HCT116 (cell line): ENCODE measurements around the gene THRA. TPM values are rescaled to one million over a fixed set of nuclear protein-coding genes. Genes with fewer than 3 reads are reported as not detected.

Source experiments
- ATAC-seq: fragments of 200-7000 bp; cut with Tn5 transposase; 2 replicates; pipeline ENCODE4 v1.9.1; 2020; ENCODE audit warnings: mild to moderate bottlenecking, moderate library complexity
- BruUV-seq: library from RNA; stranded (reverse); fragments of 400-500 nt; replicated peaks from 2 replicates; lab custom pipeline; 2021; lab: Mats Ljungman, UMichigan
- CTCF ChIA-PET: fragments of 300-600 bp; sonication (Branson Sonifier 250); formaldehyde crosslinking; loops from one replicate; lab custom pipeline; 2021; ENCODE audit warnings: antibody characterized with exemption; lab: Charles Lee
- POLR2A ChIA-PET: fragments of 300-600, 350-600 bp; sonication (Branson Sonifier 250); formaldehyde crosslinking; loops from one replicate; lab custom pipeline; 2021; ENCODE audit warnings: antibody characterized with exemption; lab: Charles Lee
- RAD21 ChIA-PET, 2 experiments: fragments of 300-600 bp; sonication (Branson Sonifier 250); formaldehyde crosslinking; loops; one replicate each; lab custom pipeline; 2023; ENCODE audit warnings: low total read pairs in 2 of 2; ENCODE audit not compliant: uncharacterized antibody in 2 of 2, unreplicated experiment in 2 of 2, low non-redundant PET in 1 of 2; lab: Charles Lee
- DNase-seq: peaks from one replicate; pipeline ENCODE4 v3.0.0-alpha.2; 2010; ENCODE audit warnings: low read depth, low spot score
- H2AFZ ChIP-seq: fragments of 200-600 bp; shearing (Covaris generic), sonication (generic); 2 replicates; pipeline ENCODE4 v1.6.1; 2017; ENCODE audit warnings: low read depth, mixed run types, mixed read lengths, antibody characterized with exemption, low read length; ENCODE audit not compliant: poor library complexity, severe bottlenecking
- H3K27ac ChIP-seq: 2 replicates; pipeline ENCODE4 v1.5.1; 2012; ENCODE audit warnings: low read depth, low read length
- H3K27me3 ChIP-seq: fragments of 200-600 bp; sonication (generic); 2 replicates; pipeline ENCODE4 v1.6.1; 2016; ENCODE audit warnings: mixed run types, low read length, mixed read lengths; ENCODE audit not compliant: insufficient read depth
- H3K36me3 ChIP-seq, 2 experiments: fragments of 200-500 bp in 1 of 2; fragments of 200-600 bp in 1 of 2; sonication (Bioruptor generic) in 1 of 2; sonication (generic) in 1 of 2; 2 replicates each; pipeline versions ENCODE4 v1.5.1 to v1.6.1; 2014 to 2016; ENCODE audit warnings: low read length in 2 of 2, inconsistent platforms in 1 of 2, mixed read lengths in 1 of 2, mixed run types in 1 of 2; ENCODE audit not compliant: insufficient read depth in 2 of 2, control insufficient read depth in 1 of 2
- H3K4me1 ChIP-seq, 2 experiments: fragments of 200-600 bp in 1 of 2; sonication (generic) in 1 of 2; 2 replicates each; pipeline versions ENCODE4 v1.5.1 to v1.6.1; 2012 to 2017; ENCODE audit warnings: low read length in 2 of 2, inconsistent platforms in 1 of 2, mild to moderate bottlenecking in 1 of 2, mixed read lengths in 1 of 2, mixed run types in 1 of 2, moderate library complexity in 1 of 2; ENCODE audit not compliant: insufficient read depth in 2 of 2, control insufficient read depth in 1 of 2
- H3K4me2 ChIP-seq: fragments of 200-600 bp; sonication (generic); 2 replicates; pipeline ENCODE4 v1.6.1; 2017; ENCODE audit warnings: mixed run types, low read length, mixed read lengths
- H3K4me3 ChIP-seq, 2 experiments: fragments of 200-600 bp in 1 of 2; sonication (generic) in 1 of 2; replicated peaks in 1 of 2; 2 replicates each; pipeline ENCODE4 v1.5.1; 2011 to 2016; ENCODE audit warnings: low read length in 2 of 2, control low read depth in 1 of 2, low read depth in 1 of 2, mild to moderate bottlenecking in 1 of 2, mixed read lengths in 1 of 2, mixed run types in 1 of 2
- H3K79me2 ChIP-seq: fragments of 200-600 bp; sonication (generic); 2 replicates; pipeline ENCODE4 v1.6.1; 2017; ENCODE audit warnings: mild to moderate bottlenecking, mixed run types, low read length, moderate library complexity, mixed read lengths; ENCODE audit not compliant: insufficient read depth
- H3K9ac ChIP-seq: fragments of 200-600 bp; sonication (generic); 2 replicates; pipeline ENCODE4 v1.6.1; 2016; ENCODE audit warnings: low read length, mixed read lengths
- H3K9me2 ChIP-seq: fragments of 200-600 bp; sonication (generic), shearing (Covaris generic); 2 replicates; pipeline ENCODE4 v1.6.1; 2017; ENCODE audit warnings: mixed run types, mild to moderate bottlenecking, moderate library complexity; ENCODE audit not compliant: insufficient read depth
- H3K9me3 ChIP-seq, 2 experiments: fragments of 200-500 bp in 1 of 2; fragments of 200-600 bp in 1 of 2; sonication (Bioruptor generic) in 1 of 2; sonication (generic) in 1 of 2; 2 replicates each; pipeline ENCODE4 v1.6.1; 2014 to 2017; ENCODE audit warnings: low read length in 2 of 2, mixed read lengths in 2 of 2, inconsistent platforms in 1 of 2, low read depth in 1 of 2, mild to moderate bottlenecking in 1 of 2, mixed run types in 1 of 2, moderate library complexity in 1 of 2; ENCODE audit not compliant: control insufficient read depth in 1 of 2, insufficient read depth in 1 of 2
- H4K20me1 ChIP-seq: fragments of 200-600 bp; sonication (generic), shearing (Covaris generic); 2 replicates; pipeline ENCODE4 v1.6.1; 2017; ENCODE audit warnings: mixed run types, mild to moderate bottlenecking, moderate library complexity; ENCODE audit not compliant: insufficient read depth
- CBX3 ChIP-seq: IDR thresholded peaks from 2 replicates; pipeline ENCODE4 v1.6.1; 2012; ENCODE audit warnings: low read depth
- CEBPB ChIP-seq: IDR thresholded peaks from 2 replicates; pipeline ENCODE4 v1.6.1; 2012; ENCODE audit warnings: low read depth
- ELF1 ChIP-seq: IDR thresholded peaks from 2 replicates; pipeline ENCODE4 v1.6.1; 2012; ENCODE audit warnings: low read depth, borderline replicate concordance
- EZH2 ChIP-seq: fragments of 200-600 bp; sonication (generic); IDR thresholded peaks from 2 replicates; pipeline ENCODE4 v1.6.1; 2017; ENCODE audit warnings: antibody characterized with exemption, mixed run types
- EZH2phosphoT487 ChIP-seq: fragments of 200-600 bp; IDR thresholded peaks from 2 replicates; pipeline ENCODE4 v1.6.1; 2018; ENCODE audit warnings: antibody characterized with exemption, borderline replicate concordance
- FOSL1 ChIP-seq: IDR thresholded peaks from 2 replicates; pipeline ENCODE4 v1.6.1; 2012; ENCODE audit warnings: low read depth
- JUND ChIP-seq: IDR thresholded peaks from 2 replicates; pipeline ENCODE4 v1.6.1; 2012
- RAD21 ChIP-seq: IDR thresholded peaks from 2 replicates; pipeline ENCODE4 v1.6.1; 2012; ENCODE audit warnings: low read depth, mild to moderate bottlenecking
- SIN3A ChIP-seq: IDR thresholded peaks from 2 replicates; pipeline ENCODE4 v1.6.1; 2012; ENCODE audit warnings: low read depth
- SP1 ChIP-seq: IDR thresholded peaks from 2 replicates; pipeline ENCODE4 v1.6.1; 2012; ENCODE audit warnings: low read depth
- TCF7L2 ChIP-seq: IDR thresholded peaks from 2 replicates; pipeline ENCODE4 v1.7.0; 2011; ENCODE audit warnings: borderline replicate concordance, inconsistent platforms; ENCODE audit not compliant: insufficient read depth, insufficient read length; ENCODE audit errors: extremely low read depth
- YY1 ChIP-seq: IDR thresholded peaks from 2 replicates; pipeline ENCODE4 v1.6.1; 2011; ENCODE audit warnings: low read length, low read depth, moderate library complexity, mild to moderate bottlenecking; ENCODE audit not compliant: insufficient replicate concordance; ENCODE audit errors: extremely low read depth
- ZFX ChIP-seq: fragments of 450-650 bp; IDR thresholded peaks from 2 replicates; pipeline ENCODE4 v1.6.1; 2017
- ZNF274 ChIP-seq: fragments of 200-500 bp; sonication (Bioruptor generic); IDR thresholded peaks from 2 replicates; pipeline ENCODE4 v1.6.1; 2014; ENCODE audit warnings: mild to moderate bottlenecking, low read depth, low read length, inconsistent platforms
- intact Hi-C: fragments of 100-400 bp; cut with micrococcal nuclease; formaldehyde crosslinking; loops from 2 replicates; pipeline ENCODE4 v1.10.0; 2022
- total RNA-seq: library from RNA; stranded (reverse); gene quantifications from one replicate; pipeline ENCODE4 v1.2.1, GENCODE V29; 2021; ENCODE audit not compliant: unreplicated experiment
- TF ChIP-seq, protein P1 (sequence below): IDR thresholded peaks from 2 replicates; pipeline ENCODE4 v1.6.1; 2012
- TF ChIP-seq, protein P2 (sequence below), 3 experiments: fragments of 200-600 bp in 1 of 3; sonication (generic) in 1 of 3; IDR thresholded peaks in 2 of 3; conservative IDR thresholded peaks in 1 of 3; 2 replicates each; pipeline ENCODE4 v1.5.1; 2012 to 2017; ENCODE audit warnings: low read depth in 2 of 3, low read length in 2 of 3, antibody characterized with exemption in 1 of 3, borderline replicate concordance in 1 of 3, control low read depth in 1 of 3, mild to moderate bottlenecking in 1 of 3, mixed read lengths in 1 of 3, mixed run types in 1 of 3, moderate library complexity in 1 of 3; ENCODE audit not compliant: insufficient read depth in 1 of 3
- TF ChIP-seq, protein P3 (sequence below): IDR thresholded peaks from 2 replicates; pipeline ENCODE4 v1.6.1; 2012

The THRA gene
- total RNA-seq, 1 experiment from 2014 or later, result 23.3 TPM

- TF ChIP-seq ZFX, result no peak
- no peak for TF ChIP-seq FOSL1
- TF ChIP-seq, protein P1, sequence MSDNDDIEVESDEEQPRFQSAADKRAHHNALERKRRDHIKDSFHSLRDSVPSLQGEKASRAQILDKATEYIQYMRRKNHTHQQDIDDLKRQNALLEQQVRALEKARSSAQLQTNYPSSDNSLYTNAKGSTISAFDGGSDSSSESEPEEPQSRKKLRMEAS, result no peak
- TF ChIP-seq EZH2, result no peak
- no peak for TF ChIP-seq CBX3
- no peak for TF ChIP-seq CEBPB
- no peak for TF ChIP-seq EZH2phosphoT487
- no peak for TF ChIP-seq SP1
- no peak for TF ChIP-seq ZNF274
These were observed 2.9 kb upstream of the THRA start (continued) for GRCh38 chr17:40059729-40060475.

DNA sequence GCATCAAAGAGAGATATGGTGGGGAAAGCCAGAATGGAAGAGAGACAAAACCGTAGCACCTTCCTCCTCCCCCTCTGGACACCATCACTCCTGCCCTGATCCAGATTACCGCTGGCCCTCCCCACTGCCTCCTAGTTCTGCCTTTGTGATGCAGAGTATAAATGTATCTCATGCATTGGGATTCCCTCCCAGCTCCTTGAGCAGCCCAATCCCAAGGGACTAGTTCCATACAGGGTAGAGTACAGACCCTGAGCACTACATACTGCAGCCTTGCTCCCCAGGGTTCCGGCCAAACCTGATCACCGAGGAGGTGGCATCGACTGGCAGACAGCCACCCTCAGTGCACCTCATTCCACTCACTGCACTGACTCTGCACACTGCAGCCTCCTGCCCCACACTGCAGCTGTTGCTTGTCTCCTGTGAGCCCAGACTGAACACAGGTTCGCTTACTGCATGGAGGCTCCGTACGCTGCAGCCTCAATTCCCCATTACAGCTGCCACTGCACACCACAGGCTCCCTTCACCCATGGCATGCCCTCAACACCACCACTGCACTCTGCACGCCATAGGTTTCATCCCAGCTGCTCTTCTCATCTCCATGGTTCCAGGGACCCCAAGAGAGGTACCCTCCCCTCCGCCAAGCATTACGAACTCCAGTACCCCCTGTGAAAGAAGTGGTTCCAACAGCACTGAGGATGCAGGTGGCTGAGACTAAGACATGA, 1.7 kb upstream of the THRA start:
- H3K9ac ChIP-seq, result no peak overlapping the region
- DNase-seq, result no peak
- no TSS peak for BruUV-seq
- H3K4me1 ChIP-seq, result peaks cover 25 to 35% of the 10 kb centered on the region in 2 experiments
- H3K4me3 ChIP-seq, result no peak overlapping the region
- H3K9me2 ChIP-seq, result no peaks in the 10 kb centered on the region
- H3K27ac ChIP-seq, result no peak overlapping the region
- H3K36me3 ChIP-seq, result no peaks in the 10 kb centered on the region
- H4K20me1 ChIP-seq, result no peaks in the 10 kb centered on the region
- ATAC-seq, result no peak
- no peaks in the 10 kb centered on the region for H3K79me2 ChIP-seq
- RAD21 ChIA-PET, result no interaction called here
- no peaks in the 10 kb centered on the region for H3K27me3 ChIP-seq
- H3K4me2 ChIP-seq, result no peak overlapping the region
- intact Hi-C loops, result no loop called here
- POLR2A ChIA-PET, result no interaction called here
- TF ChIP-seq EZH2, result no peak
- no peak for TF ChIP-seq FOSL1
- no peak for TF ChIP-seq ZFX
- TF ChIP-seq TCF7L2, result no peak
- TF ChIP-seq EZH2phosphoT487, result no peak
- TF ChIP-seq SIN3A, result no peak
- no peak for TF ChIP-seq YY1
- TF ChIP-seq, protein P2, sequence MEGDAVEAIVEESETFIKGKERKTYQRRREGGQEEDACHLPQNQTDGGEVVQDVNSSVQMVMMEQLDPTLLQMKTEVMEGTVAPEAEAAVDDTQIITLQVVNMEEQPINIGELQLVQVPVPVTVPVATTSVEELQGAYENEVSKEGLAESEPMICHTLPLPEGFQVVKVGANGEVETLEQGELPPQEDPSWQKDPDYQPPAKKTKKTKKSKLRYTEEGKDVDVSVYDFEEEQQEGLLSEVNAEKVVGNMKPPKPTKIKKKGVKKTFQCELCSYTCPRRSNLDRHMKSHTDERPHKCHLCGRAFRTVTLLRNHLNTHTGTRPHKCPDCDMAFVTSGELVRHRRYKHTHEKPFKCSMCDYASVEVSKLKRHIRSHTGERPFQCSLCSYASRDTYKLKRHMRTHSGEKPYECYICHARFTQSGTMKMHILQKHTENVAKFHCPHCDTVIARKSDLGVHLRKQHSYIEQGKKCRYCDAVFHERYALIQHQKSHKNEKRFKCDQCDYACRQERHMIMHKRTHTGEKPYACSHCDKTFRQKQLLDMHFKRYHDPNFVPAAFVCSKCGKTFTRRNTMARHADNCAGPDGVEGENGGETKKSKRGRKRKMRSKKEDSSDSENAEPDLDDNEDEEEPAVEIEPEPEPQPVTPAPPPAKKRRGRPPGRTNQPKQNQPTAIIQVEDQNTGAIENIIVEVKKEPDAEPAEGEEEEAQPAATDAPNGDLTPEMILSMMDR (IDR thresholded peaks at IDR 0.05 in 2 of 3, conservative IDR thresholded peaks at IDR 0.05 in 1 of 3; ENCODE audit: borderline replicate concordance in 1 of 3, insufficient read depth in 1 of 3, low read depth in 2 of 3, low read length in 2 of 3), result no peak
- no peak for TF ChIP-seq RAD21
- no peak for TF ChIP-seq JUND
- no peak for TF ChIP-seq ELF1
- TF ChIP-seq, protein P3, sequence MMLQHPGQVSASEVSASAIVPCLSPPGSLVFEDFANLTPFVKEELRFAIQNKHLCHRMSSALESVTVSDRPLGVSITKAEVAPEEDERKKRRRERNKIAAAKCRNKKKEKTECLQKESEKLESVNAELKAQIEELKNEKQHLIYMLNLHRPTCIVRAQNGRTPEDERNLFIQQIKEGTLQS, result no peak
- TF ChIP-seq CEBPB, result no peak
- TF ChIP-seq, all 23 proteins: peak for 0
- CTCF ChIA-PET, result interaction anchor here (1.3 kb wide), 1 partner anchor 52 kb away, joined by 3 read pairs; no protein-coding TSS in a partner anchor
- H3K9me3 ChIP-seq, result no peaks in the 10 kb centered on the region
- no peak overlapping the region for H2AFZ ChIP-seq
